Epidermal melanocyte (primary cell): Measurements from ENCODE around the gene DSTN.

Experiments used
- DNase-seq: peaks from one replicate; pipeline ENCODE4 v3.0.0; 2011; ENCODE audit warnings: low spot score; ENCODE audit not compliant: insufficient read length

Gene DSTN

DNA sequence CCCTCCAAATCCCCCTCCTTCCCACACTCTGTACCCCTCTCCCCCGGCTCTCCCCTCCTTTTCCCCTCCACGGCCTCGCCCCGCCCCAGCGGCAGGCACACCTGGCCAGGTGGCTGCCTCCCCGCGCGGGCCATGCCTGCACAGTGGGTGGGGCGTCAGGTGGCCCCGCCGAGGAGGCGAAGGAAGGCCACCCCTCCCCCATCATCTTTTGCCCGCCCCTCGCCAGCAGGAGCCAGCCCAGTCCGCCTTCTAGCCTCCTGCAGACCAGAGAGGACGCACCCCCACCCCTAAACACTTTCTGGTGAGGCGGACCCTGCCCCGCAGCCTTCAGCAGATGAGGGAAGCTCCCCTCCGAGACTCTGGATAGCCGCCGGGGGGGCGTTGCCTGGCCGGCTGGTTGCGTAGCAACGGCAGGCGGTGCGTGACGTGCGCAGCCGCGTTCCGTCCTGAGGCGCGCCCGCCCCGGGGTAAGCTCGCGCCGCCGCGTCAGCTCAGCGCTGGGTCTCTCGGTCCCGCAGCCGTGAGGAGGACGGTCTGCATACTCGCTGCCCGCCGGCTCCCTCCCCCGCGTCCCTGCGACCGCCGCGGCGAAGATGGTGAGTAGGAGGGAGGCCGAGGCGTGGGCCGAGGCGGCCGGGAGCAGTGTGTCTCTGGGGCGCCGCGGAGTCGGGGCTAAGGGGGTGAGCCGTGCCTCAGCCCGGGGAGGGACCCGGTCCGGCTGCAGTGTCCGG is at the start of gene DSTN:
Gene DSTN (plus strand): TSS at position 460 of the 731 bp plus-strand sequence. CDS start 134 bp downstream, at position 594.
- DNase-seq: peak; percentile 87

- no peak for DNase-seq
These were observed 49.3 kb upstream of the DSTN start for GRCh38 chr20:17520583-17520982.

DNA sequence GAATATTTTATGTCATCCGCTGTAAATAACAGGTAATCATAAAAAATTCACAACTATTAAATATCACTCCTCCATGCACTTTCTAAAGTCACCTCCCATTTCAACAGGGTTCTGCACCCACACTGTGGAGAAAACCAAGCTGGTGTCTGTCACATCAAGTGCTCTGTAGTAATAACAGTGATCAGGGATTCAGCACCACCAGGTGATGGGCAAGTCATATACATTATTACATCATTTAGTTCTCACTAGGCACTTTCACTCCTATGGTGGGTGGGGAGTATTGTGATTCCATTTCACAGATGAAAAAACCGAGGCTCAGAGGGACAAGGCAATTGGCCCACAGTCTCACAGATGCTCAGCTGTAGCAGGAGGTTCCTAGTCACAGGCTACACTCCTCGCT is 47.3 kb upstream of the DSTN start:
- no peak for DNase-seq

GRCh38 chr20:17523326-17523725 is 46.5 kb upstream of the DSTN start:
- no peak for DNase-seq

DNA sequence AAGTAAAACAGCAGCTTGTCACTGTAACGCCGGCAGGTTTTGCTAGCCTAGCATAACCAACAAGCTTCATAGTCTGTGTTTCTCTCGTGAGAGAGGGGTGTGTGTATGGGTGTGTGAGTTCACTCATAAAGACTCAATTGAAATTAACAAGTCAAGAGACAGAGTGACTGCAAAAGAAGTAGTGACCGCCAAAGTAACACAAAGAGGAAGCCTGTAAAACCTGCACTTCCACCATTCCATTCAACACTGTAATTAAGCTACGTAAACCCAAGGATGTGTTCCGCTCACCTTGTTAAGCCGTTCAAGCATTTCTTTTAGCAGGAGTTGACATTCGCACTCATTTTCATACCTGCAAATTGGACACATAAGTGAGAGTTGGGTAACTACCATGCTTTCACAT is 45.3 kb upstream of the DSTN start:
- DNase-seq: no peak

- no peak for DNase-seq
These were observed 44.7 kb upstream of the DSTN start for GRCh38 chr20:17525132-17525531.

DNA sequence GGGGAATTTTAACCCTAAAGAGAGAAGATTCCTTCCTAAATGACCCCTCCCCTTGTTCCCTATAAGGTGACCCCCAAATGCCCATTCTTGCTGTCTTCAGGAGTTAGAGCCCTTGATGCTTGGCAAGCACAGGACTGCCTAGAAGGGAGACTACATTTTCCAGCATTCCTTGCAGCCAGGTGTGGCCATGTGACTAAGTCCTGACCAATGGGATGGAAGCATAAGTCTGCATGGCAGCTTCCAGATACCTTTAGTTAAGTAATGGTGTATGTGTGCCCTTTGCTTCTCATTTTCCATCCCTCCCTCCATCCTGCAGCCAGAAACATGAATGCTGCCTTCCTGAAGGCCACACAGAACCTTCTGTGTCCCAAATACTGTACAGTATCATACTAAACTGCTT is 44.2 kb upstream of the DSTN start:
- DNase-seq: no peak

GRCh38 chr20:17529586-17529985 is 40.3 kb upstream of the DSTN start:
- no peak for DNase-seq

- DNase-seq: no peak
These were observed 39.7 kb upstream of the DSTN start for GRCh38 chr20:17530153-17530552.

DNA sequence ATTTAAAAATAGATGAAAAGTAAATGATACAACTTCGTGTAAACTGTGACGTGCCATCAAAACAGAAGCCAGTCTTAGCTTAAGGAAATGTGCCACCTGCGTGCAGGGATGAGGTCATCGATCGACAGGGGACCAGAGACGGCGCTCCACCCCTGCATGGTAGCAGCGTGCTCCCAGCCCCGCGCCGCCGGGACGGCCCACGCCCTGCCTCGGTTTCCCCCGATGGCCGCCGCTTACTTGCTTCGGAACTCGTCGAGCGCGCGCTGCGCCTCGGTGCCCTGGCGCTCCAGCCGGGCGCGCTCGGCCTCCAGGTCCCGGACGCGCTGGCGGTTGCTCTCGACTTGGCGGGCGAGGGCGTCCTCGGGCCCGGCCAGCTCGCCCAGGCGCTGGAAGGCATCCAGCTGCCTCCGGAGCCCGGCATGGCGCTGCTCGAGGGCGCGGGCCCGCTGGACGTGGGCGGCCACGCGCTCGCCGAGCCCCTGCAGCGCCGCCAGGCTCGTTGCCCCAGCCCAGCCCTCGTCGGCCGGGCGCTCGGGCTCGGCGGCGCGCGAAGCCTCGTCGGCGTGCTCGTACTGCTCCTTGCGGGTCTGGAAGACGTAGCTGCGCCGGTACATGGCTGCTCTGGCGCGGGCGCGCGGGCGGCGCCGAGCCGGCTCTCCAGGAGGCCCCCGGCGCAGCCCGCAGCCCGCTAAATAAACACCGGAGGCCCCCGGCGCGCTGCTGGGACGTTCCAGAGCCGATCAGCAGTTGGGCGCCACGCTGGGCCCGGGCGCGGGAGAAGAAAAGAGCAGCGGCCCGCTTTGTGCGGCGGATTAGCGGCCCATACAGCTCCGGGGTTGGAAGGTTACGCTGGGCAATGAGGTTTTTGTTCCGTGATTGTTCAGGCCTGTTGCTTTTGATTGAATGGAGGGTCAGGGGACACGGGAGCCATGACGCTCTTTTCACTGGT is 38.9 kb upstream of the DSTN start, which contains the start of gene BFSP1:
Gene BFSP1 (minus strand): TSS at position 664 of the 949 bp plus-strand sequence. CDS start 50 bp downstream, at position 614.
- DNase-seq: no peak

DNA sequence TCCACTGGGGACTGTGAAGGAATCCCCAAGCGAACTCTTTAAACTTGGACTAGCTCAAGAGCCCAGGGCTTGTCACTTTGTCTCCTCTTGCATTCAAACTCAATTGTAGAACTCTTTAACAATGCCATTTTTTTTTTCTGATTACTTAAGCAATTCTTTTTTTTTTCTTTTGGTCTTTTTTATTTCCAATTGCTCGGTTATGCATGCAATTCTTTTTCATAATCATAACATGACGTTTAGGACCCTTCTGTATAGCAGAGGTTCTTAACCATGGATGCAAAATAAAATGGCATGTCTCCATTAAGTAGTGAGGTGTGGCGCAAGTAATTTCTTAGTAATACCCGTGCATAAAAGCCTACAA is 38.2 kb upstream of the DSTN start:
- no peak for DNase-seq

GRCh38 chr20:17533396-17533795 is 36.5 kb upstream of the DSTN start:
- peak; percentile 64 for DNase-seq

- no peak for DNase-seq
These were observed 35.8 kb upstream of the DSTN start for GRCh38 chr20:17534077-17534476.

DNA sequence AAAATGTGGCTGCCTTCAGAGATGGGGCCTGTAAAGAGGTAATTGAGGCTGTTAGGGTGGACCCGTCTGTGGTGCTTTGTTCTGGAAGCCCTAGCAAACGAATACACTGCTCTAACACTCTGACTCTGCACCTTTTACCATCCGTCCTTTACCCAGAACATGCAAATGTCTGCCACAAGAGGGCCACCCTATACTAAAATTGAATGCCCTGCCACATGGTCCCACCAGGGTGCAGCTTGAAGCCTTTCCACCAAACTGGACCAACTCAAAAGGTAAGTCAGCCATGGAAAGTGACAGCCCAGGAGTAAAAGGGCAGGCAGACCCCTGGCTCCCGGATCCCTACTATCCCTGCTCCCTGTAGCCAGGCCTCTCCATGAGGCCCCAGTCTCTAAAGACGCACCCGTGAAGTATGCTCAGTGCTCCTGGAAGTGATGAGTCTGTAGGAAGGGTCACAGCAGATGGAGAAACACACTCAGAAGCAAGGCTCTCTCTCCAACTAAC is 32.9 kb upstream of the DSTN start:
- peak; percentile 85 for DNase-seq

- no peak for DNase-seq
These were observed 31.9 kb upstream of the DSTN start for GRCh38 chr20:17537959-17538358.

- no peak for DNase-seq
These were observed 31.2 kb upstream of the DSTN start for GRCh38 chr20:17538517-17539170.

GRCh38 chr20:17541596-17541995 is 28.3 kb upstream of the DSTN start:
- DNase-seq: no peak

- no peak for DNase-seq
These were observed 27.9 kb upstream of the DSTN start for GRCh38 chr20:17541996-17542395.

DNA sequence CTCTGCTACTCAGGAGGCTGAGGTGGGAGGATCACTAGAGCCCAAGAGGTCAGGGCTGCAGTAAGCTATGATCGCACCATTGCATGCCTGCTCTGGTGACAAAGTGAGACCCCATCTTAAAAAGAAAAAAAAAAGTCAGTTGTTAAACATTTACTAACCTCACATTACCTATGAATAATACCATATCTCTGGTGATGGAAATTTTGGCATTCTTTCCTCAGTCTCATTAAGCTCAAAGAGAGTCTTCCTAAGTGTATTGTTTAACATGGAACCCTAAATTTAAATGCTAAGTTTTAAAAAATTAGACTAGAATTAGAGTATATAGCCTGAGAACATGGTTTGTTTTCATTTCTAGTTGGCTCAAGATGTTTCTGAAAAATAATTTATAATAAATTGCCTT is 27.4 kb upstream of the DSTN start:
- no peak for DNase-seq

DNA sequence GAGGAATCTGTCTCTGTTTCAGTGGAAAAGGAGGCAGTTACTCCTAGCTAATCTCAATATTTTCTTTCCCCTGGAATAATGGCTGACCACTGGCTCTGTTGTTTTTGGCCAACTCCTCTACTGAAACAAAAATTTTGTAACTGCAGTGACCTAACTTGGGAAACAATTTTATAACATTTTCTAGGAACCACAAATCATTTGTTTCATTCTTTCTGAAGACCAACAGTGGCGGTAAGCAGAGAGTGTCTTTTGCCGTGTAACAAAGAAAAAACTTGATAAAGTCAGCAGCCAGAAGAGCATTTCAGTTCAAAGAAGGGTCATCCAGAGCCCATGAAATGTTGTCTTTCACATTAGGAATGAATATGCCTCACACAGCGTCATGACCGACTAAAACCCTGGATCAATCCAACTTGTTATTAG is 26.9 kb upstream of the DSTN start:
- peak; percentile 46 for DNase-seq

GRCh38 chr20:17543531-17544131 is 26.2 kb upstream of the DSTN start:
- DNase-seq: no peak
